DMS153 (cell line): ENCODE data around the gene TEDDM1.
"Not testable (repeated sequence)": the region's sequence is repeated elsewhere in the genome, so short reads cannot be mapped to it uniquely, and the experiment has no call there.

Source experiments
- DNase-seq: peaks from one replicate; lab custom pipeline; 2025; lab: John Stamatoyannopoulos, UW

Gene TEDDM1, protein sequence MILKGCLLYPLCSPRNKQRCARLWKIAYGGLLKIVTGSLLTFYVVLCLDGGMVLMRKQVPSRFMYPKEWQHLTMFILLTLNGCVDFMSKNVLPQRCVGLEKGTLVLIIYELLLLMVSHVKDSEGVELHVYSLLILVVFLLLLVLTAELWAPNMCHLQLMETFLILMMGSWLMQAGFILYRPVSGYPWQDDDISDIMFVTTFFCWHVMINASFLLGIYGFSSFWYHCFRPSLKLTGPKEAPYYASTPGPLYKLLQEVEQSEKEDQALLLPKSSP

DNA sequence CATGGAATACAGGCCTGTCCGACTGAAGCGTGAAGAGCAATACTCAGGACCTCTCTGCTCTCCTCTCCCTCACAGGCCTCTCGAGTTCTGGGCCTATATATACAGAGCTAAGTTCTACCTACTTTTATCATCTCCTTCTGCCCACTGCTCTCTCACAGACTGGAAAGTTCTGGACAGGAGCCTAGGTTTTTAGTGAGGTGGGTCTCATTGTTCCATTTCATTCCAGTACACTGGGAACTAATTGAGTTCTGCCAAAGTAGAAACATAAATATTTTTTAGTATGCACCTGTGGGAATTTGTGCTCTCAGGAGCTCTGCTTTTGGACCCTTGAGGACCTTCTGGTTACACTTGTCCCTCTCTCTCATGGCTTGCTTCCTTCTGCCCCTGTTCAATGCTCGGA, at the start of gene TEDDM1:
TSS of gene TEDDM1 (minus strand) at position 101 of the 400 bp plus-strand sequence. CDS start 182 bp downstream, outside the sequence.
- DNase-seq: no peak

DNA sequence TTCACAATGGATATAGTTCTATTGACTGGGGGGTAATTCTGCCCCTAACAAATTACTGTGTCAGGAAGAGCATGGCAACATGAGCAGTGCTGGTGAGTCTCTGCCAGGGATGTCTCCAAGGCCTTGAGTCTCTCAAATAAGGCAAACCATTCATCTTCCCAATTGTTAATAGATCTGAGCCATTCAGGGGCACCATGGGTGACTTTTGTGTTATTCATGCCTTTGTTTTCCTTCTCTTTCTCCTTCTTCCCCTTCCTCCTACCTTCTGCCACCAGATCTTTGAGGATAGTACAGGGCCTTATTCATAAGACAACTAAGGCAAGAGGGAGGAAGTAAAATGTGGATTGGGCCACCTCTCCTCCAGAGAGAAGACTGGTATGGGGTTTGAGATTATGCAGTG, 49.6 kb upstream of the TEDDM1 start, which contains the start of gene RGSL1:
TSS of gene RGSL1 (plus strand) at position 60 of the 400 bp plus-strand sequence. CDS start at position 80, 20 bp downstream.
- no peak for DNase-seq

DNA sequence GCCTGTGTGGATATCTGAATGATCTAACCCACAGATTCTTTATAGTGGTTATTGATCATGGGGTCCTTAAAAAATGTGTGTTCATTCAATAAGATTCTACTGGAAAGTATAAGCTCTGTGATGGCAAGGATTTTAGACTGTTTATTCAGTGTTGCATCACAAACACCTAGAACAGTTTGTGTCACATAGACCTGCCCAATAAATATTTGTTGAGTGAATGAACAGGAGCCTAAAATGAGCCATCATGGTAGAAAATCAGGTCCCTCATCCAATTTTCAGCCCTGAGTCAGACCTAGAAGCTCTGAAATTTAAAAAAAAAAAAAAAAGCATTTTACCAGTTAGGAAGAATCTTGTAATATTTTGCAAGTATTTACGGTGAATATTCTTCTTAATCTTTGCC, 47.2 kb upstream of the TEDDM1 start:
- no peak for DNase-seq

DNA sequence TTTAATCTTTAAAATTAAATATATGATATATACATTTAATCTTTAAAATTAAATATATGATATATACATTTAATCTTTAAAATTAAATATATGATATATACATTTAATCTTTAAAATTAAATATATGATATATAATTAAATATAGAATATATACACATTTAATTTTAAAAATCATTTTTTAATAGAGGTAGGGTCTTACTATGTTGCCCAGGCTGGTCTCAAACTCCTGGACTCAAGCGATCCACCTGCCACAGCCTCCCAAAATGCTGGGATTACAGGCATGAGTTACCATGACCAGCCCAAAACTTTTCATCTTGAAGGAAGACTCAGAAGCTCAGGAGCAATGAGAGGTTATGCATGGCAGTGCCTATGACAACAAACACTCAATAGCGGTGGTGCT, 46.7 kb upstream of the TEDDM1 start:
- DNase-seq: not testable (repeated sequence)

DNA sequence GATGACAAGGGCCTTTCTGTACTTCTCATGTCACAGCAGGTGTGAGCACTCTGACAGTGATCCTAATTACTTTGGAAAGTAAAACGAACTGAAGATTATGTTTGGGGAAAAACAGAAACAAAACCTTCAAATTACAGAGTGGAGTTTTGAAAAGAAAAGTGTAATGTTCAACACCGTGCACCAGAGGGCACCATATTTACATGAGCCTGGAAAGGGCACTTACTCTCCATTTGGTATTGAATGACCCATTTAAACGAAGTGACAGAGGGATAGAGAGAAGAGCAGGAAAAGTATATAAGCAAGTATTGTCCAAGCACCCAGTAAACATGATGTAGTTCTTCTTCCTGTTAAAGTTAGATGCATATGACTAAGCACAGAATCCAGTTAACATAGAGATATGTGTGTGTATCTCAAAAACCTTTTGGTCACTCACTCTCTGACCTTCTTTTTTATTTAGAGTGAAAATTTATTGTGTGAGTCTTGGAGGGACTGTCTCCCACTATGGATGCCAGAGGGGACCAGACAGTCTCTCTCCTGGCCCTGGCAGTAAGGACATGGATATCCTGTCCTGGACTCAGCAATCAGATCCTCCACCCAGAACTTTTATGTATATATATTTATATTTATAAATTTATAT, 45.7 kb upstream of the TEDDM1 start:
- peak; percentile 63 for DNase-seq

DNA sequence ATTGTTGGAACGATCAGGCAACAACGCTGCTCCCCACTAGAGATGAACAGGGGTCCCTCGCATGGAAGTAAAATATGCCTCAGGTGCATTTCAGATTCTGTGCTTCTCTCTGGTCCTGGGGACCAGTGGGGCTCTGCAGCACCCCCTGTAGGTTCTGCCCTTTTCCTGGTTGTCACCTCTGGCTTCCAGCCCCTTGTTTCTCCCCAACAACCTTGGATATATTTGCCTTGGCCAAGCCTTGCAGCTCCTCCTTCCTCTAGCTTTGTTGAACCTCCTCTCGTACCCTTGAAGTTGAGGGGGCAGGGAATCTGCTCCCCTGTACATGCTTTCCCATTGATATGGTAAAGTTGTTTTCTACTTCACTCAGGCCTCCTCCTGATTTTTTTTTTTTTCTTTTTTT, 44.0 kb upstream of the TEDDM1 start:
- DNase-seq: no peak

DNA sequence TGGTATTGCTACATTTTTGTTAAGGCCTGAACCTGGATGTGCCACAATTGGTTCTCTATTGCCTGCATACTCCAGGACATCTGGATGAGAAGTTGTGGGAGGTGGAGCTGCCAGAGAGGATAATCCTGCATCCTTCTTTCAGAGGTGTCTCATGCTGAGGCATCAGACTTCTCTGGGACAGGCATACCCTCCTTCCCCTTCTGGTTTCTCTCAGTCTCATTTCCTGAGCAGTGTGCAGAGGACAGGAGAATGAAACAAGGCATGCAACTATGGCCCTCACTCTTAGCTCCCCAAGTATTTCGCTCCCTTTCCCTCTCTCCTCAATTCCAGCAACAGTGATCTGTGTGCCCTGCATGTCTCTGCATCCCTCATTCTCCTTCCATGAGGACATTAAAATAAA, 41.9 kb upstream of the TEDDM1 start:
- DNase-seq: no peak

DNA sequence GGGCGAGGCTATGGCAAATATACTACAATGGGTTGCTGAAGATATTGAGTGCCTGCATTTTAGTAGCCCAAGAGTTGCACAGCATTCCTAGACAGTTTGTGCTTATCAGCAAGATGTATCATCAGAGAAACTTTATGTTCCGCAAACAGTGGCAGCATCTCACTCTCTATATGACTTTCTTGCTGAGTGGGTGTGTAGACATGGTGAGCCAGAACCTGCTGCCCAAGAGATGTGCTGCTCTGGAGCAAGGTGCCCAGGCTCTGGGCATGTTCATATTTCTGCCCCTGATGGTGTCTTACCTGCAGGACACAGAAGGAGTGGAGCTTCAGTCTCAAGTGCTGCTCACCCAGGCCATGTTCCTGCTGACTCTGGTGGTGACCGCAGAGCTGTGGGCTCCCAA, 41.3 kb upstream of the TEDDM1 start:
- no peak for DNase-seq

DNA sequence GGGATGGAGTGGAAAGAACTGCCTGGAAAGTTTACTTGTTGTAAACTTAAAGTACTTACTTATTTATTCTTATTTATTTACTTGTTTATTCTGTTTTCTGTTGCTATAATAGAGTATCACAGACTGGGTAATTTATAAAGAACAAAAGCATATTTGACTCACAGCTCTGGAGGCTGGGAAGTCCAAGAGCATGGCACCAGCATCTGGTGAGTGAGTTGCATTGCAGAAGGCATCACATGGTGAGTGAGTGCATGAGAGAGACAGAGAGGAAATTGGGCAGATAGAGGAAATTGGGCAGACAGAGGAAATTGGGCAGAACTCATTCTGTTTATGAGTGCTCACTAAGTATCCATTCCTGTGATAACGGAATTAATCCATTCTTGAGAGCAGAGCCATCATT, 37.9 kb upstream of the TEDDM1 start:
- no peak for DNase-seq

DNA sequence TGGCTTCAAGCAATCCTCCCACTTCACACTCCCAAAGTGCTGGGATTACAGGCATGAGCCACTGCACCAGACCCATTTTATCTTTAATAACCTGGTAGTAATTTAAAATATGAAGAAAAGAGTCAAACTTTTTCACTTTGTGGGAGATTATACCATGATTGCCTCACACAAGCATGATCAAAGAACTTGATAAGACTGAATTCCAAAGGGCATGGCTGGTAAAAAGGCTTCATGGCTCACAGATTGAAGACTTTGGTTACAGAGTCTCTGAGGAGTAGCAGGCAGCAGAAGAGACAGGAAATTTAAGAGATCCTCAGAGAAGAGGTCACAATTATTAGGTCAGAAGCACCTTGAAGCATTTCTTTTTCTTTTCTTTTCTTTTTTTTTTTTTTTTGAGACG, 33.1 kb upstream of the TEDDM1 start:
- DNase-seq: no peak

DNA sequence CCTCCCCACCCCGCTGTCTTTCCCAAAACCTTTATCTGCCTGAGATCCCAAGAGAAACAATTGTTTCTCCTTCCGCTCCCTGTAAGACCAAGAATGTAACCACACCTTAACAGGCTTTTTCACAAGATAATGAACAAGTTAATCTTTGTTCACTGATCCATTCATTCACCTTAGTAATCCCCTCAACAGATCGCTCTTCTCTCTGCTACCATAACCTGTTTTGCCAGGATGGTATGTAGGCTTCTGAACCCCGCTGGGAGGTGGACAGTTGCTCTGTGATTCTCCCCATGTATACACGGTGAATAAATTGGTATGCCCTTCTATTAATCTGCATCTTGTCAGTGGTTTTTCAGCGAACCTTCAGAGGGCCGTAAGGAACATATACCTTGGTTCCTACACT, 30.8 kb upstream of the TEDDM1 start:
- no peak for DNase-seq

DNA sequence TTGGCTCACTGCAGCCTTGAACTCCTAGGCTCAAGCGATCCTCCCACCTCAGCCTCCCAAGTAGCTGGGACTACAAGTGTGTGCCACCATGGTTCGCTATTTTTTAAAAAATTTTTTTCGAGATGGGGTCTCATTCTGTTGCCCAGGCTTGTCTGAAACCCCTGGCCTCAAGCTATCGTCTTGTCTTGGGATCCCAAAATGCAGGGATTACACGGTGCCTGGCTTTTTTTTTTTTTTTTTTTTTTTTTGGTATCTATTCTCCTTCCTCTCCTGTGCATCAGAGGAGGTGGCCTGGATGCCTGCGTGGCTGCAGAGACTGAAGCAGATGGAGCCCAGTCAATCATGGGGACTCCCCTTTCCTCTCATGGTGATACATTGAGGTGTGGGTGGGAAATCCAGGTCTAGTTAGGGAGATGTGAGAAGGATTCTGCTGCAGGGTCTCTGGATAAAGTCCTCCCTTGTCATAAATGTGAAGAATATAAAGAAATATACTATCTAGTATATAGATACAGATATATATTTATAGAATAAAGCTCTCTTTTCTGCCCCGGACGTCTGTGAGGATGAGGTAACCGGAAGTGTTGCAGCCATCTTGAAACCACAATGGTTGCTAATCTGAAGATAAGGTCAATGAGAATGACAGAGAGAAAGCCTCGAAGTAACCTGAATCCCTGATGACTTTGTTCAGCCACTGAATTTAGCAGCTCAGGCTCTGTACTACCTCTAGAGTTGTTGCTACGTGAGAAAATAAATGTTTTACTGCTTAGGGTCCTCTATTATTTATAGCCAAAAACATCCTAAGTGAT, 30.0 kb upstream of the TEDDM1 start:
- DNase-seq: no peak

DNA sequence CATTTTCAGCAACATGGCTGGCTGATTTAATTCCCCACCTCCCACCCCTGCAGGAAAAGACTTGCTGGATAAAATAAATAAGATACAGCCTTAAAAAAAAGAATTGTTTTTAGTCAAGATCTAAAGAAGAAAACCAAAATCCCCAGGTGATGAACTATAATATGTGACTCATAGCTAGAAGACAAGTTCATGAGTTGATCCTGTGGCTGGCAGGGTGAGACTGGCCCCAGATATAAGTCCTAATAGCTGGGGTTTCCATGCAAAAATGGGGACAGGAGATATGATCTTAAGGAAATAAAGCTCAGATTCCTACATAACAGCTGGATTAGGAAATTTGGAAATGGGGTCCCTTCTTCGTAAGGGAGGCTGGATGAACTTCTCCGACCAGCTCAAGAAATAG, 27.6 kb upstream of the TEDDM1 start:
- DNase-seq: no peak

DNA sequence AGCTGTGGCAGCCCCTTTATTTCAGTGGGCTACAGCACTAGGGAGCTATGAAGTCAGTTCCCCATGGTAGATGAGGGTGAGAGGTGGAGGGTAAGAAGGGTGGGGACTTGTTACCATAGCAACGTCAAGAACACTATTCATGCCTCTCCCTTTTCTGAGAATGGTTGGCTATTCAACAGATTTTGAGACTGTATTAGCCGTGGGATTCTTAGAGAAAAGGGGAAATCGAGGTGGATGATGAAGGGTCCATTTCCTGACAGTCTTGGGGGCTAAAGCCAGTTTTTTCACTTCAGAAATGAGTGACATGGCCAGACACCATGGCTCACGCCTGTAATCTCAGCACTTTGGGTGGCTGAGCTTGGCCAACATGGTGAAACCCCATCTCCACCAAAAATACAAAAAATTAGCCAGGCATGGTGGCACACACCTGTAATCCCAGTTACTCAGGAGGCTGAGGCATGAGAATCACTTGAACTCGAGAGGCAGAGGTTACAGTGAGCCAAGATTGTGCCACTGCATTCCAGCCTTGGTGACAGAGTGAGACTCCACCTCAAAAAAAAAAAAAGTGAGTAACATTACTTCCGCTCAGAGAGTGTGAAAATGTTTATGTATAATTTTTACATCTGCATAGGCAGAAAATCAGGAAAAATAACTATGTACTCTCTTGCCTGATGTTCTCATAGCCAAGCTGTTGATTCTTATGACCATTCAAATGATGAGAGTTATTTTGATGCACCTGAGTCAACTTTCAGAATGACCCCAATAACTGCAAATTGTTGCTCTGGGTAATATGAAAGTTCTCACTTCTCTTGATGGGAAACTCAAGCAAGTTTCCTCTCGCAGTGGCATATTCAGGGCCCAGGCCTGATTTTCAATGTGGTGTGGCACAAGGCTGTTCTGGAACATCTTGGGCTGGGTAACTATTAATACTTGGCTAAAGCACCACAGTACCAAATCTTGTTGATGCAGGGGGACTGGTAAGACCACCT, 26.3 kb upstream of the TEDDM1 start:
- no peak for DNase-seq

DNA sequence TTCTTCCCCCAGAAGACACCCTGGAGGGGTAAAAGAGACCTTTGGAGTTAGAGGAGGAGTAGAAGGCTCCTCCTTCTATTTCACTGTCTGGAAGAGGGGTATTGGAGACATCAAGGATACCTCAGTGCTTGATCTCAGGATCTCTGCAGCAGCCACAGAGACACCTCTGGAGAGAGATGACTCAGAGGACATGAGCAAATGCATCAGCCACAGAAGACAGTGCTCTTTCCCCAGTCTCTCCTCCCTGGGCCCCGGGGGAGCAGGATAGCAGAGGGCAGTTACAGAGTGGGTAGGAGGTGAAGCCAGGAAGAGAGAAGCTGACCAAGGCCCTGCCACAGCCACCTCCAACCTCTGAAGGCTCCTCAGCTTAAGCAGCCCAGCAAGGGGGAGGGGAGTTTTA, 15.3 kb upstream of the TEDDM1 start:
- no peak for DNase-seq

DNA sequence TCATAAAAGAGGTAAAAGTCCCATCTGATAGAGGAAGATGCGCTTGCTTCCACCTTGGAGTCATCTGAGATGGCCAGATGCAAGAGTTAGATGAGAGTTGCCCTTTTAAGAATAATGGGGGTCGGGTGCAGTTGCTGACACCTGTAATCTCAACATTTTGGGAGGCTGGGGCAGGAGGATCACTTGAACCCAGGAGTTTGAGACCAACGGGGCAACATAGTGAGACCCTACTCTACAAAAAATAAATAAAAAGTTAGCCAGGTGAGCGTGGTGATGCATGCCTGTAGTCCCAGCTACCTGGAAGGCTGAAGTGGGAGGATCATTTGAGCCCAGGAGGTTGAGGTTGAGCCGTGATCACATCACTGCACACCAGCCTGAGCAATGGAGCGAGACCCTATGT, 13.5 kb upstream of the TEDDM1 start:
- DNase-seq: no peak

DNA sequence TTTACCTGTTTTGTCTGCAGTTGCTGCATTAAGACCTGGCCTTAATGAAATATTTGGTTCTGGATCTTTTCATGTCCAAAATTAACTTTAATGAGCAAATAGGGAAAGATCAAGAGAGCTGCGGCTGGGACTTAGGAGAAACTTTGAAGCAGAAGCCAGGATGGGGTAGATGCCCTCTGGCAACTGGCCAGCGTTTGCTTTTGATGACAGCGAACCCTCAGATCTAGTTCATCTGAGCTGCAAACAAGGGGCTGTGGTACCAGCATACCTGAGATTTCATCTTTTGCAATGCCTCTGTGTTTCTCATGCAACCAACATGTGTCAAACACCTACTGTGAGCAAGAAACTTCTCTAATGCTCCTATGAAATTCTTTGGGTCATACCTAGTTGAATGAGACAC, 13.0 kb upstream of the TEDDM1 start:
- DNase-seq: no peak

DNA sequence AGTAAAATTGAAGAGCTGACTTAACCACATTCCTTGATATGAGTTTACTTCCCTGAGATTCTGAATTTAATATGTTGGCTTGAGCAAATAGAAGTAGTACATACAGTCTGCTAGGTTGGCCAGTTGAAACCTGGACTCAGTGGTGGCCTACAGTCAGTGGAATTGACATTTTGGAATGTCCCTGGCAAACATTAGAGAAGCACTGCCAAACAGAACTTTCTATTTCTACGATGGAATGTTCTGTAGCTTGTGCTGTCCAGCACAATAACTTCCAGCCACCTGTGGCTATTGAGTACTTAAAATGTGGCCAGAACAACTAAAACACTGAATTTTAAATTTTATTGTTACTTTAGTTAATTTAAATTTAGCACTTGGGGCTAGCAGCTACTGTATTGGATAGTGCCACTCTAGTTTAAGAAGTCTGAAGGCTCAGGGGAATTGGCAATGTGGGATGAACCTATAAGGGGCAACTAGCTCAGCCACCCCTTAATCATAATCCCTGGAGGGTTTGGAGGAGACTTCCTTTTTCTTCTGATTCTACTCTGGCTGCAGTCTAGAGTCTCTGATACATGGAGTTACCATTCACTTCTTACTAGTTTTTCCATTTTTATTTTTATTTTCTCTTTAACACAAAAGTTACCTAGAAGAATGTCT, 10.3 kb upstream of the TEDDM1 start:
- no peak for DNase-seq

DNA sequence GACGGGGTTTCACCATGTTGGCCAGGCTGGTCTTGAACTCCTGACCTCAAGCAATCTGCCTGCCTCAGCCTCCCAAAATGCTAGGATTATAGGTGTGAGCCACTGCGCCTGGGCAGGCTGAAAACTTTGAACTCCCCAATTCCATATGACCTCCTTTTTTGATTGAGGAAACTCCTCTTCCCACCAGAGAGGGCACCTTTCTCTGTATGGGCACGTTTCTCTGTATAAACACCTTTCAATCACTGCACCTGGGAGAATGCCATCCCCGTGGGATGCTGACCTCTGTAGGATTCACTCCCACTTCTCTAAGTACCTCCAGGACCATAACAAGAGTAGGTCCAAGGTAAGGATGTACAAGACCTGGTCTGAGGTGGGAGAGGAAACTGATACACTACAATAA, 9.7 kb upstream of the TEDDM1 start:
- DNase-seq: no peak

DNA sequence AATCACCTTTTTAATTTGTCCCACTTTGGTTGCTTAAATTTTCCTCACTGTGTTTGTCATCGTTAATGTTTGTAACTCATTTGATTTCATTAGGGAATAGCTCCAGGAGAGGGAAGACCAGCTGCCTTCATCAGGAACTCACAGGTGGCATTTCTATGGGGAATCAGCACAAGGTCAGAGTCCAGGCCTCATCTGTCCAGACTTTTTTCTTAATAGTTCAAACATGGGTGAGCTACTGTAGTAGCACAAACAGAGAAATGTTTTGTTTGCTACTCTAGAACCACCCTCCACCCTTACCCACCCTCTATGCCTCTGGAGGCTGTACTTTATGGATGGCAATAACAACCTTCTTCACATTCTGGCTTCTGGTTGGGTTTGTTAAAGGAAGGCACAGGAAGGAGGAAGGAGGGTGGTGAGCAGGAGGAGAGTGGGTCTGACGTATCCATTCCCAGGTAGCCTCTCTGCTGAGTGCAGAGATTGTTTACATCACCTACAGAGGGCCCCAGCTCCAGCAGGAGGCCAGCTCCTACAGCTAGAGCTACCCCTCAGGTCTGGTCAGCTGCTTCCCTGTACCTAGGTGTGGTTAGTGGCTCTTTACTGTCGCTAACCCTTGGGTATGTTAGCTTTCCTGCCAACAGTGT, 8.1 kb upstream of the TEDDM1 start:
- DNase-seq: no peak

DNA sequence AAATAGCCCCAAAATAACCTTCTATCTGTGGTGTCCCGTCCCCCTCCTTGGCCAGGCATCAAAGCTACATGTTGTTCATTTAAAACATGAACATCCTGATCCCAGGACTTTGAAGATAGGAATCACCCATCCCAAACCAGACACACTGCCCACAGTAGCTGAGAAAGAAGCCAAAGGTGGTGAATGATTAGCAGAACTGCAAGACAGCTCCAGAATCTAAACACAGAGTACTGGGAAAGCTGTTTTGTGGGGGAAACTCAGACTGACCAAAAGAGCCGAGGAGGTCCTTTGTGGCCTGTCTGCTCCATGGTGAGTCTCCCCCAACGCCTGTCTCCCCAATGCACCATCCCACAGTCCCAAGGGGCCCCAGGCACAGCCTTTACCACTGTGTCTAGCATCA, 7.3 kb upstream of the TEDDM1 start:
- DNase-seq: no peak
